Stimulated activated naive CD8-positive, alpha-beta T cell treated with anti-CD3 and anti-CD28 coated beads, Interleukin-15, Interleukin-2, amounts not matched to agents 100 ng/mL and 50 ng/mL, for 24 hours (primary cell): ENCODE data around the gene TRIM32.
"Not testable (repeated sequence)": the region's sequence is repeated elsewhere in the genome, so short reads cannot be mapped to it uniquely, and the experiment has no call there.

Source experiments
- H3K27ac Mint-ChIP-seq: one replicate; pipeline ENCODE4 v1.8.0; 2021; ENCODE audit warnings: mild to moderate bottlenecking, mixed read lengths
- H3K27me3 Mint-ChIP-seq: one replicate; pipeline ENCODE4 v1.8.0; 2021; ENCODE audit warnings: mixed read lengths
- H3K36me3 Mint-ChIP-seq: one replicate; pipeline ENCODE4 v1.8.0; 2021; ENCODE audit warnings: low read depth, mixed read lengths
- H3K4me1 Mint-ChIP-seq: one replicate; pipeline ENCODE4 v1.8.0; 2021; ENCODE audit warnings: low read depth, mixed read lengths
- H3K4me3 Mint-ChIP-seq: one replicate; pipeline ENCODE4 v1.8.0; 2021; ENCODE audit warnings: mild to moderate bottlenecking, mixed read lengths
- H3K9me3 Mint-ChIP-seq: one replicate; pipeline ENCODE4 v1.8.0; 2021; ENCODE audit warnings: mixed read lengths

Gene TRIM32

GRCh38 chr9:116690805-116691204, 3.7 kb downstream of the TRIM32 start:
- H3K27me3 Mint-ChIP-seq, H3K4me3 Mint-ChIP-seq, H3K9me3 Mint-ChIP-seq, H3K27ac Mint-ChIP-seq: not testable (repeated sequence)
- peaks cover 18% of the 10 kb centered on the region for H3K36me3 Mint-ChIP-seq
- H3K4me1 Mint-ChIP-seq = peaks cover 71% of the 10 kb centered on the region

- Mint-ChIP-seq H3K4me3 (no peak overlapping the region), H3K4me1 (peaks cover 64% of the 10 kb centered on the region), H3K27me3 (no peaks in the 10 kb centered on the region), H3K9me3 (no peaks in the 10 kb centered on the region), H3K36me3 (peaks cover 26% of the 10 kb centered on the region), H3K27ac (no peak overlapping the region)
These were observed 4.5 kb downstream of the TRIM32 start for GRCh38 chr9:116691607-116692006.

- H3K9me3 Mint-ChIP-seq = no peaks in the 10 kb centered on the region
- H3K4me1 Mint-ChIP-seq = peaks cover 57% of the 10 kb centered on the region
- H3K4me3 Mint-ChIP-seq = no peak overlapping the region
- H3K27ac Mint-ChIP-seq = no peak overlapping the region
- H3K36me3 Mint-ChIP-seq = peaks cover 36% of the 10 kb centered on the region
- no peaks in the 10 kb centered on the region for H3K27me3 Mint-ChIP-seq
These were observed 5.5 kb downstream of the TRIM32 start for GRCh38 chr9:116692616-116693015.

DNA sequence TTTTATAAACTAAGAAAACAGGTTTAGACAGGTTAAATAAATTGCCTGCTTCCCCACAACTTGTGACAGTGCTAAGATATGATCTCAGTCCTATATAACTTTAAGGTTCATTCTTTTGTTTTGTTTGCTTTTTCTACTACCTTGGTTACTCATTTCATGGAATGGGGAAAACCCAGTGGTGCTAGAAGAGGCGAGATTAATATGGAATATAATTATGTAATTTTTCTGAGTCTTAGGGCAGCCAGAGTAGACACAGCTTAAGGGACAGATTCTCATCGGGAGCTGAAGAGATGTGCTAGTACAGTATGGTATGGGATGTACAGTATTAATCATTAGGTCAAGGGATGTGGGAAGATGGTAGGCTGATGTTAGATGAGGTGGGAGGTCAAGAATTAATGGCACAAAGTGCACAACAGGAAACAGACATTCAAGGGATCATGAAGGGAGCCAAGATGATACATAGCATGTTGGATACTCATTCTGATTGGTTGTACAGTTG, 6.2 kb downstream of the TRIM32 start:
- Mint-ChIP-seq H3K4me3 (no peak overlapping the region), H3K4me1 (peaks cover 51% of the 10 kb centered on the region), H3K36me3 (peaks cover 43% of the 10 kb centered on the region), H3K27ac (no peak overlapping the region), H3K9me3 (no peaks in the 10 kb centered on the region), H3K27me3 (no peaks in the 10 kb centered on the region)

GRCh38 chr9:116694785-116695291, 7.7 kb downstream of the TRIM32 start:
- Mint-ChIP-seq H3K27ac (no peak overlapping the region), H3K36me3 (peaks cover 59% of the 10 kb centered on the region), H3K4me1 (peaks cover 35% of the 10 kb centered on the region), H3K4me3 (no peak overlapping the region), H3K9me3 (peaks cover under 1% of the 10 kb centered on the region), H3K27me3 (no peaks in the 10 kb centered on the region)

DNA sequence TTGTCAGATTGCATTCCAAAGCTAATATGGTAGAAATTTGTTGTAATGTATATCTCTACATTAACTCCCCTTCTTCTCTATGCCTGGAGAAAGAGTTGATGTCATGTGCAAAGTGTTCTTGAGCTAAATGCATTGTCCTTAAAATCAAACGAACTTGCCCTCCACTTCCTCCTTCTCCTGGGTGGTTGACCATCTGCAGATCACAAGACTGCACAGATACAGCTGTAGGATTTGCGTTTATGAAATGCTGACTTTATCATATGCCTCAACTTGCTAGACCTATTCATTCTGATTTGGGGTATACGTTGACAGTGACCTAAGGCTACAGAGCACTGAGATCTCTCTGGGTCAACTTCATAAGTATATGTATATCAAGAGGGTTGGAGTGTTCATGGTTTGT, 8.3 kb downstream of the TRIM32 start:
- Mint-ChIP-seq H3K9me3 (peaks cover 3% of the 10 kb centered on the region), H3K27ac (no peak overlapping the region), H3K27me3 (no peaks in the 10 kb centered on the region), H3K36me3 (peaks cover 65% of the 10 kb centered on the region), H3K4me3 (no peak overlapping the region), H3K4me1 (peaks cover 35% of the 10 kb centered on the region)

DNA sequence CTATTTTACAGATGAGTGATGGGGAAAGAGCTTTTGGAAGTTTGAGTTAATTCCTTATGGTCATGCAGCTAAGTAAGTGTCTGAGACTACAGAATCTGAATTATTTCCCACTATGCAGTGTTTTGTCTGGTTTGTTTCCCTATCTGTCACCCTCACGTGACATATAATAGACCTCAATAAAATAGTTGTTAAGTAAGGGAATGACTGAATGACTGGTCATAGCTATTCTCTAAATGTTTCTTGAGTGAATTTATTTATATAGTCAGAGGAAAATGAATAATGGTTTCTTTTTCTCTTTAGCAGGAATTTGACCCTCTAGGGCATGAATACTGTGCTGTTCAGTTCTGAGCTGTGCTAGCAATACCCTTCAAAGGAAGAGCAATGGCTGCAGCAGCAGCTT, 10.3 kb downstream of the TRIM32 start:
- peaks cover 75% of the 10 kb centered on the region for H3K36me3 Mint-ChIP-seq
- H3K4me3 Mint-ChIP-seq = no peak overlapping the region
- peaks cover 3% of the 10 kb centered on the region for H3K9me3 Mint-ChIP-seq
- no peak overlapping the region for H3K27ac Mint-ChIP-seq
- H3K4me1 Mint-ChIP-seq = peaks cover 35% of the 10 kb centered on the region
- H3K27me3 Mint-ChIP-seq = no peaks in the 10 kb centered on the region

GRCh38 chr9:116697887-116698286, 10.8 kb downstream of the TRIM32 start:
- Mint-ChIP-seq H3K4me3 (no peak overlapping the region), H3K36me3 (peaks cover 78% of the 10 kb centered on the region), H3K9me3 (peaks cover 3% of the 10 kb centered on the region), H3K27ac (no peak overlapping the region), H3K4me1 (peaks cover 32% of the 10 kb centered on the region), H3K27me3 (no peaks in the 10 kb centered on the region)

DNA sequence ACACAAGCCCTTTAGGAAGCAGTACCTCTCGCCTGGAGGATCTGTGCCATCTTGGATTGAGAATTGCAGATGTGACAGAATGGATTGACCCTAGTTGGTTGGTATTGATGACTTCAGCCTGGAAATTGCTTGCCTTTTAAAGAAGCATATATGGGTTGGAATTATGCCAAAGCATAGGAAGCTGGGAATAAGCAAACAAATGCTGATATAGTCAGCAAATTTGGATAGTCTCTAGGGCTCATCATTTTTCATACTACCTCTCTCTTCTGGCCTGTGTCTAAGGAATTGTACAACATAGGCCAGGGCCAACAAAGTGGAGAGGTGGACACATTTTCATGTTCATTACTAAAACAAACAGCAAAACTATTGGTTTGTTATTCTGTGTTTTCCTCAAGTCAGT, 13.2 kb downstream of the TRIM32 start:
- peaks cover 25% of the 10 kb centered on the region for H3K4me1 Mint-ChIP-seq
- peaks cover 73% of the 10 kb centered on the region for H3K36me3 Mint-ChIP-seq
- no peak overlapping the region for H3K4me3 Mint-ChIP-seq
- no peak overlapping the region for H3K27ac Mint-ChIP-seq
- H3K9me3 Mint-ChIP-seq = peaks cover 3% of the 10 kb centered on the region
- H3K27me3 Mint-ChIP-seq = no peaks in the 10 kb centered on the region

DNA sequence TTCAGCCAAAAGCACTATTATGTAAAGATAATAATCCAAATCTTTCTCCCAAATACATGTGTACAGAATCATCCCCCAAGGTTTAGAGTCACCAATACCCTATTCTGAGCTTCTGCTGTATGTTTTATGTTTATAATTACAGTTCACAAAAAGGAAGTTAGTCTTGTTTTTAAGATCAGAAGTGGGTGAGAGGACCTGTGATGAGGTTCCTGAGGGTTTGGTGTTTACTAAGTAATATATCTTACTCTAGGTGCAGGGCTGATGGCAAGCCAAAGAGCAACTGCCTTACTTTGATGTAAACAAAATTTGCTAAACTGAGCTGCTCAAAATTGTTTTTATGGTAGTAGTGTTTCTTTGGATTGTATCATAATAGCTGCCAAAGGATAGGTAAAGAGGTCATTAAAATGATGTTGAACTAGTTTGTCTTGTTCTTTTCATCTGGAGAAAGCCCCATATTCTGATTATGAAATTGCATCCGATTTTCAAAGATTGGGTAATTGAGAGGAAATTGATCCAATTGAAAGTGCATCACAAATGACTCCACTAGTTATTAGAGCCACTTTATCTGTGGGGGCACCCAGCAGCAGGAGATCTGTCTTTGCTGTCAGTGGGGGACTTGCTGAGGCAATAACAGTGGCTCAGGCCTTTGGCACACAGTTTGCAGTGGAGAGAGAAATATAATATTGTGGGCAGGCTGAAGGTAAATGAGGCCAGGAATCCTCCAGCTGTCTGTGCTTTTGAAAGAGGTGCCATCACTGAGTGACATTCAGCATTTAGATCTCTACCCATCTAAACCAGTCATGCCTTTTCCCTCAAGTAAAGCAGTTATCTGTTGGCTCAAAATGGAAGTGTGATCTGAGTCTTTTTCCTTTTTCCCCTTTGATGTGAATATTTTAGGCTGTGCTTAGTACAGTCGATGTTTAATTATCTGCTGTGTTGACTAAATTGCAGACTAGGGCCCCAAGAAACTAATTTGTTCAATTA, 14.1 kb downstream of the TRIM32 start:
- peak overlapping the region; percentile 51 for H3K27ac Mint-ChIP-seq
- peaks cover 3% of the 10 kb centered on the region for H3K9me3 Mint-ChIP-seq
- H3K36me3 Mint-ChIP-seq = peaks cover 66% of the 10 kb centered on the region
- no peaks in the 10 kb centered on the region for H3K27me3 Mint-ChIP-seq
- H3K4me3 Mint-ChIP-seq = no peak overlapping the region
- peaks cover 25% of the 10 kb centered on the region for H3K4me1 Mint-ChIP-seq

- Mint-ChIP-seq H3K4me1 (peaks cover 25% of the 10 kb centered on the region), H3K4me3 (no peak overlapping the region), H3K27me3 (no peaks in the 10 kb centered on the region), H3K27ac (no peak overlapping the region), H3K9me3 (peaks cover 3% of the 10 kb centered on the region), H3K36me3 (peaks cover 61% of the 10 kb centered on the region)
These were observed 15.0 kb downstream of the TRIM32 start for GRCh38 chr9:116701940-116702642.

GRCh38 chr9:116703634-116704033, 16.5 kb downstream of the TRIM32 start:
- H3K4me1 Mint-ChIP-seq = peaks cover 25% of the 10 kb centered on the region
- peaks cover 45% of the 10 kb centered on the region for H3K36me3 Mint-ChIP-seq
- peaks cover 3% of the 10 kb centered on the region for H3K9me3 Mint-ChIP-seq
- no peak overlapping the region for H3K27ac Mint-ChIP-seq
- H3K27me3 Mint-ChIP-seq = no peaks in the 10 kb centered on the region
- no peak overlapping the region for H3K4me3 Mint-ChIP-seq

DNA sequence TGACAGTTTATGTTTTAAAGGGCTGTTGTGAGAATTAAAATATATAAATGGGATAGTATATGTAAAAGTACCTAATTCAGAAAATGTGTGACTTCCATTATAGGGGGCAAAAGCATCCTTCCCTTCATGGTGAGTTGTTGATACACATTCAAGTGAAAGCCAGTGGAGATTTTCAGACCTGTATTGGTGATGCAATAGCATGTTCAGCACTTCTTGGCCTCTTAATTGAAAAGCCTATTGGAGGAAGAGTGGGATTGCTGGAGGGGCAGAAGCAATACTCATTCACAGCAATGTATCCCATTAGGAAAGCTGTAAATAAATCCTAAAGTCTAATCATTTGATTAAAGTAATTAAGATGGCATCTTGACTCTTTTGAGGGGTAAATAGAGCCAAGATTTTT, 17.4 kb downstream of the TRIM32 start:
- Mint-ChIP-seq H3K9me3 (peaks cover 3% of the 10 kb centered on the region), H3K27me3 (no peaks in the 10 kb centered on the region), H3K27ac (no peak overlapping the region), H3K4me3 (no peak overlapping the region), H3K36me3 (peaks cover 37% of the 10 kb centered on the region), H3K4me1 (peaks cover 25% of the 10 kb centered on the region)

GRCh38 chr9:116705531-116705930, 18.4 kb downstream of the TRIM32 start:
- Mint-ChIP-seq H3K9me3 (peaks cover 4% of the 10 kb centered on the region), H3K4me1 (peaks cover 20% of the 10 kb centered on the region), H3K4me3 (no peak overlapping the region)

More at GRCh38 chr9:116705531-116705930, 18.4 kb downstream of the TRIM32 start:
- Mint-ChIP-seq H3K27ac (no peak overlapping the region), H3K36me3 (peaks cover 26% of the 10 kb centered on the region), H3K27me3 (no peaks in the 10 kb centered on the region)
